Measurements from ENCODE around the gene R3HDM4. TPM values are rescaled to one million over a fixed set of nuclear protein-coding genes. Genes with fewer than 3 reads are reported as not detected.

R3HDM4 gene
- total and polyA plus RNA-seq, 10 of the 15 experiments (the other 5 are each of a cell fraction or from before 2014, with no cell fraction given): 1.3 to 65.8 (median 27.7) TPM

GRCh38 chr19:954672-955494 lies 41.9 kb upstream of the R3HDM4 start (continued):
- TF ChIP-seq ZBED1 (IDR thresholded peaks at IDR 0.05; ENCODE audit: borderline replicate concordance) (peak; percentile 71; the same call in 1 of the 2 replicates), MXI1 (IDR thresholded peaks at IDR 0.05; ENCODE audit: low read depth, low read length) (no peak), MTA3 (IDR thresholded peaks at IDR 0.05; ENCODE audit: borderline replicate concordance, low read length) (no peak; the same call in 1 of the 2 replicates), TARDBP (IDR thresholded peaks at IDR 0.05; ENCODE audit: borderline replicate concordance) (no peak), MAX (IDR thresholded peaks at IDR 0.05; ENCODE audit: low read depth, low read length) (peak; percentile 14; the same call in 1 of the 2 replicates), BCL3 (IDR thresholded peaks at IDR 0.05; ENCODE audit: borderline replicate concordance, insufficient read depth, low read depth, low read length, poor library complexity, severe bottlenecking) (peak; percentile 51), CUX1 (IDR thresholded peaks at IDR 0.05; ENCODE audit: insufficient replicate concordance, low read depth, low read length) (no peak), HDAC6 (IDR thresholded peaks at IDR 0.05; ENCODE audit: unreplicated experiment) (no peak), ZBTB40 (IDR thresholded peaks at IDR 0.05; ENCODE audit: borderline replicate concordance) (no peak), CTCF (IDR thresholded peaks at IDR 0.05 in 2 of 3, conservative IDR thresholded peaks at IDR 0.05 in 1 of 3; ENCODE audit: control insufficient read depth in 2 of 3, extremely low read depth in 1 of 3, insufficient read depth in 1 of 3, low read depth in 3 of 3, low read length in 3 of 3) (0 out of 6 replicates have a peak, but pooled peaks of 1 of the 3 experiments have one; percentile 5)

Data from GM12878 (cell line).